Measurements from ENCODE around the gene MAOA.

- no peak for TF ChIP-seq POLR2AphosphoS5 (IDR thresholded peaks at IDR 0.05; ENCODE audit: borderline replicate concordance, low read depth, low read length)
- TF ChIP-seq EZH2 (IDR thresholded peaks at IDR 0.05), result no peak
- no peak for TF ChIP-seq FOXP2 (optimal IDR thresholded peaks at IDR 0.05; ENCODE audit: control extremely low read depth, extremely low read length, insufficient read depth)
These were observed 721 bp upstream of the MAOA start for GRCh38 chrX:43655151-43656004.

All from SK-N-MC (cell line).